T-cell (primary cell): ENCODE results near the gene TCFL5. TPM values are rescaled to one million over a fixed set of nuclear protein-coding genes. Genes with fewer than 3 reads are reported as not detected.
A peak's percentile ranks its signal among the peaks of the same experiment; 100 is the strongest.

Experiments used
- ATAC-seq, 4 experiments: fragments of 200-7000 bp in 3 of 4; fragments of 150-1000 bp in 1 of 4; cut with Tn5 transposase; replicated peaks in 1 of 4; 1 replicate in 3 of 4; 2 replicates in 1 of 4; pipeline ENCODE4 v1.10.0; 2021; ENCODE audit warnings: moderate library complexity in 3 of 4, mild to moderate bottlenecking in 2 of 4, moderate number of reproducible peaks in 1 of 4
- CTCF ChIA-PET, 2 donors: fragments of 300-600 bp; sonication (Branson Sonifier 250); formaldehyde crosslinking; loops; one replicate each; lab custom pipeline; 2022; ENCODE audit warnings: antibody characterized with exemption in 2 of 2; lab: Charles Lee
- POLR2A ChIA-PET, 2 donors: fragments of 300-600 bp; sonication (Branson Sonifier 250); formaldehyde crosslinking; loops; one replicate each; lab custom pipeline; 2022; ENCODE audit warnings: antibody characterized with exemption in 2 of 2; lab: Charles Lee
- DNase-seq, 35 experiments: peaks; one replicate each; pipeline versions ENCODE4 v3.0.0 to v3.0.0-alpha.2; 2013 to 2023
- H3K27ac ChIP-seq: one replicate; pipeline ENCODE4 v1.5.1; 2013; ENCODE audit warnings: low read length
- H3K27me3 ChIP-seq, 2 experiments: replicated peaks in 1 of 2; 1 replicate in 1 of 2; 2 replicates in 1 of 2; pipeline versions ENCODE4 v1.6.1 to v1.7.0; 2013; ENCODE audit warnings: low read length in 1 of 2, mixed read lengths in 1 of 2; ENCODE audit not compliant: control insufficient read depth in 2 of 2, insufficient read depth in 2 of 2; ENCODE audit errors: extremely low read depth in 1 of 2
- H3K36me3 ChIP-seq, 2 donors: 1 replicate in 1 of 2; 2 replicates in 1 of 2; pipeline versions ENCODE4 v1.6.1 to v1.7.0; 2013; ENCODE audit warnings: low read length in 1 of 2; ENCODE audit not compliant: control insufficient read depth in 2 of 2, insufficient read depth in 1 of 2; ENCODE audit errors: extremely low read depth in 1 of 2
- H3K4me1 ChIP-seq, 2 experiments: 1 replicate in 1 of 2; 2 replicates in 1 of 2; pipeline versions ENCODE4 v1.6.1 to v1.7.0; 2013; ENCODE audit warnings: low read length in 2 of 2, mixed read lengths in 1 of 2; ENCODE audit not compliant: insufficient read depth in 2 of 2, control insufficient read depth in 1 of 2; ENCODE audit errors: extremely low read depth in 1 of 2
- H3K4me3 ChIP-seq, 2 donors: 1 replicate in 1 of 2; 2 replicates in 1 of 2; pipeline versions ENCODE4 v1.5.1 to v1.7.0; 2013; ENCODE audit warnings: mild to moderate bottlenecking in 2 of 2, low read length in 1 of 2, moderate library complexity in 1 of 2; ENCODE audit not compliant: control insufficient read depth in 1 of 2; ENCODE audit errors: extremely low read depth in 1 of 2
- H3K9me3 ChIP-seq: 2 replicates; pipeline ENCODE4 v1.7.0; 2013
- H3K27ac Mint-ChIP-seq, 2 donors: one replicate each; pipeline ENCODE4 v1.8.0; 2020 to 2021; ENCODE audit warnings: mild to moderate bottlenecking in 2 of 2, mixed read lengths in 2 of 2
- H3K27me3 Mint-ChIP-seq, 2 donors: one replicate each; pipeline ENCODE4 v1.8.0; 2021 to 2022; ENCODE audit warnings: mixed read lengths in 2 of 2
- H3K36me3 Mint-ChIP-seq: one replicate; pipeline ENCODE4 v1.8.0; 2021; ENCODE audit warnings: mixed read lengths
- H3K4me1 Mint-ChIP-seq, 3 donors: one replicate each; pipeline ENCODE4 v1.8.0; 2020 to 2022; ENCODE audit warnings: mixed read lengths in 3 of 3, mild to moderate bottlenecking in 1 of 3
- H3K4me3 Mint-ChIP-seq, 3 donors: one replicate each; pipeline ENCODE4 v1.8.0; 2020 to 2022; ENCODE audit warnings: mild to moderate bottlenecking in 3 of 3, mixed read lengths in 3 of 3, moderate library complexity in 3 of 3
- H3K9me3 Mint-ChIP-seq, 3 donors: one replicate each; pipeline ENCODE4 v1.8.0; 2020 to 2022; ENCODE audit warnings: mixed read lengths in 3 of 3
- WGBS: methylation state at CpG from one replicate; pipeline ENCODE4 v1.1.5; 2013; ENCODE audit warnings: missing lambda C conversion rate; ENCODE audit not compliant: insufficient coverage; 5-methylcytosine and 5-hydroxymethylcytosine counted together
- total RNA-seq, 35 experiments: library from RNA in 6 of 35; stranded (reverse) in 6 of 35; fragments of 120-200 nt in 1 of 35; gene quantifications; one replicate each; pipeline versions ENCODE4 v1.2.1 to v1.2.4 and lab custom pipeline; 2013 to 2026

TCFL5 gene
- total RNA-seq, 5 donors from 2014 or later (not counting 1 experiment from before 2014, with no cell fraction given), result 5.0 to 12.7 (median 8.5) TPM

GRCh38 chr20:62816031-62816883, 45.4 kb downstream of the TCFL5 start:
- peak overlapping the region; percentile 44 to 60 (median 50) for H3K4me3 Mint-ChIP-seq
- peaks cover 14 to 19% of the 10 kb centered on the region in 2 donors for H3K36me3 ChIP-seq
- no peak overlapping the region for H3K27ac ChIP-seq
- DNase-seq (peak in 1 of 35 experiments; percentile 40), ATAC-seq (peak; percentile 21 to 53 (median 44))
- peaks cover 0 to 66% of the 10 kb centered on the region in 2 experiments for H3K27me3 ChIP-seq
- ChIA-PET POLR2A (no interaction called here), CTCF (no interaction called here)
- peaks cover 0 to 32% of the 10 kb centered on the region in 2 donors for H3K27me3 Mint-ChIP-seq
- WGBS, result 5% methylated on average over 56 of the region's 57 CpGs
- peaks cover 0 to 15% (median 11%) of the 10 kb centered on the region in 3 donors for H3K4me1 Mint-ChIP-seq
- H3K4me3 ChIP-seq, result peak overlapping the region in 1 of 2 donors; percentile 64
- H3K36me3 Mint-ChIP-seq, result peaks cover 2% of the 10 kb centered on the region
- H3K4me1 ChIP-seq, result peaks cover 3 to 33% of the 10 kb centered on the region in 2 experiments
- H3K9me3 ChIP-seq, result no peaks in the 10 kb centered on the region
- no peaks in the 10 kb centered on the region for H3K9me3 Mint-ChIP-seq
- no peak overlapping the region for H3K27ac Mint-ChIP-seq

- Histone ChIP-seq H3K27ac (no peak overlapping the region), H3K4me1 (peaks cover 3 to 35% of the 10 kb centered on the region in 2 experiments), H3K9me3 (no peaks in the 10 kb centered on the region), H3K27me3 (peaks cover 0 to 58% of the 10 kb centered on the region in 2 experiments), H3K4me3 (no peak overlapping the region), H3K36me3 (peaks cover 19 to 27% of the 10 kb centered on the region in 2 donors)
- ChIA-PET POLR2A (no interaction called here), CTCF (no interaction called here)
- ATAC-seq (peak in 3 of 4 experiments; percentile 1 to 23 (median 3)), DNase-seq (no peak)
- Mint-ChIP-seq H3K27me3 (peaks cover 0 to 31% of the 10 kb centered on the region in 2 donors), H3K4me3 (peak overlapping the region in 1 of 3 donors; percentile 50), H3K4me1 (peaks cover 0 to 15% (median 11%) of the 10 kb centered on the region in 3 donors), H3K27ac (no peak overlapping the region), H3K9me3 (no peaks in the 10 kb centered on the region), H3K36me3 (peaks cover 2% of the 10 kb centered on the region)
- 46% methylated on average over 24 of the region's 24 CpGs for WGBS
Observed at GRCh38 chr20:62815066-62815991, 46.3 kb downstream of the TCFL5 start.

- H3K9me3 Mint-ChIP-seq, result no peaks in the 10 kb centered on the region
- Histone ChIP-seq H3K27ac (no peak overlapping the region), H3K36me3 (peaks cover 25 to 34% of the 10 kb centered on the region in 2 donors), H3K4me3 (no peak overlapping the region), H3K4me1 (peaks cover 3 to 39% of the 10 kb centered on the region in 2 experiments), H3K27me3 (peaks cover 0 to 51% of the 10 kb centered on the region in 2 experiments), H3K9me3 (no peaks in the 10 kb centered on the region)
- CTCF ChIA-PET, result no interaction called here
- peaks cover 0 to 15% (median 11%) of the 10 kb centered on the region in 3 donors for H3K4me1 Mint-ChIP-seq
- H3K27ac Mint-ChIP-seq, result no peak overlapping the region
- ATAC-seq (no peak), DNase-seq (no peak)
- POLR2A ChIA-PET, result no interaction called here
- 72% methylated on average over 11 of the region's 12 CpGs for WGBS
- peaks cover 2% of the 10 kb centered on the region for H3K36me3 Mint-ChIP-seq
- no peak overlapping the region for H3K4me3 Mint-ChIP-seq
- H3K27me3 Mint-ChIP-seq, result peaks cover 0 to 26% of the 10 kb centered on the region in 2 donors
Observed at GRCh38 chr20:62814709-62815065, 46.9 kb downstream of the TCFL5 start.

GRCh38 chr20:62814060-62814708, 47.4 kb downstream of the TCFL5 start:
- no peak overlapping the region for H3K27ac ChIP-seq
- CTCF ChIA-PET, result interaction anchor here in 1 of 2 donors (0.6 kb wide), 1 partner anchor 33 kb away, joined by 3 read pairs; no protein-coding TSS in a partner anchor
- Mint-ChIP-seq H3K9me3 (no peaks in the 10 kb centered on the region), H3K4me3 (no peak overlapping the region), H3K27ac (no peak overlapping the region), H3K4me1 (peaks cover 0 to 15% (median 11%) of the 10 kb centered on the region in 3 donors), H3K36me3 (peaks cover 5% of the 10 kb centered on the region), H3K27me3 (peaks cover 0 to 26% of the 10 kb centered on the region in 2 donors)
- 82% methylated on average over 9 of the region's 13 CpGs for WGBS
- no peaks in the 10 kb centered on the region for H3K9me3 ChIP-seq
- H3K27me3 ChIP-seq, result peaks cover 0 to 46% of the 10 kb centered on the region in 2 experiments
- peaks cover 29 to 39% of the 10 kb centered on the region in 2 donors for H3K36me3 ChIP-seq
- POLR2A ChIA-PET, result no interaction called here
- DNase-seq, result no peak
- ATAC-seq, result peak in 2 of 4 experiments; percentile 5 to 10
- no peak overlapping the region for H3K4me3 ChIP-seq
- H3K4me1 ChIP-seq, result peaks cover 3 to 43% of the 10 kb centered on the region in 2 experiments

- Histone ChIP-seq H3K36me3 (peaks cover 29 to 43% of the 10 kb centered on the region in 2 donors), H3K9me3 (no peaks in the 10 kb centered on the region), H3K4me3 (no peak overlapping the region), H3K4me1 (peaks cover 3 to 45% of the 10 kb centered on the region in 2 experiments), H3K27me3 (peaks cover 0 to 40% of the 10 kb centered on the region in 2 experiments), H3K27ac (no peak overlapping the region)
- H3K9me3 Mint-ChIP-seq, result no peaks in the 10 kb centered on the region
- 93% methylated on average over 10 of the region's 13 CpGs for WGBS
- DNase-seq (no peak), ATAC-seq (no peak)
- ChIA-PET CTCF (interaction anchor here in 1 of 2 donors (0.6 kb wide), 1 partner anchor 33 kb away, joined by 3 read pairs; no protein-coding TSS in a partner anchor), POLR2A (no interaction called here)
- H3K27me3 Mint-ChIP-seq, result peaks cover 0 to 25% of the 10 kb centered on the region in 2 donors
- no peak overlapping the region for H3K27ac Mint-ChIP-seq
- no peak overlapping the region for H3K4me3 Mint-ChIP-seq
- H3K36me3 Mint-ChIP-seq, result peaks cover 7% of the 10 kb centered on the region
- H3K4me1 Mint-ChIP-seq, result peaks cover 0 to 15% (median 13%) of the 10 kb centered on the region in 3 donors
Observed at GRCh38 chr20:62813588-62813987, 48.0 kb downstream of the TCFL5 start.
